HG03575 (cell line): ENCODE results near the gene TMBIM4.

Experiments used
- ATAC-seq: cut with Tn5 transposase; IDR thresholded peaks from one replicate; pipeline ENCODE4 v1.9.1; 2021; ENCODE audit not compliant: unreplicated experiment, insufficient number of reproducible peaks, low FRiP score; ENCODE audit errors: extremely low read depth

Gene TMBIM4

GRCh38 chr12:66149702-66150398 lies 19.9 kb downstream of the TMBIM4 start:
- no peak for ATAC-seq

DNA sequence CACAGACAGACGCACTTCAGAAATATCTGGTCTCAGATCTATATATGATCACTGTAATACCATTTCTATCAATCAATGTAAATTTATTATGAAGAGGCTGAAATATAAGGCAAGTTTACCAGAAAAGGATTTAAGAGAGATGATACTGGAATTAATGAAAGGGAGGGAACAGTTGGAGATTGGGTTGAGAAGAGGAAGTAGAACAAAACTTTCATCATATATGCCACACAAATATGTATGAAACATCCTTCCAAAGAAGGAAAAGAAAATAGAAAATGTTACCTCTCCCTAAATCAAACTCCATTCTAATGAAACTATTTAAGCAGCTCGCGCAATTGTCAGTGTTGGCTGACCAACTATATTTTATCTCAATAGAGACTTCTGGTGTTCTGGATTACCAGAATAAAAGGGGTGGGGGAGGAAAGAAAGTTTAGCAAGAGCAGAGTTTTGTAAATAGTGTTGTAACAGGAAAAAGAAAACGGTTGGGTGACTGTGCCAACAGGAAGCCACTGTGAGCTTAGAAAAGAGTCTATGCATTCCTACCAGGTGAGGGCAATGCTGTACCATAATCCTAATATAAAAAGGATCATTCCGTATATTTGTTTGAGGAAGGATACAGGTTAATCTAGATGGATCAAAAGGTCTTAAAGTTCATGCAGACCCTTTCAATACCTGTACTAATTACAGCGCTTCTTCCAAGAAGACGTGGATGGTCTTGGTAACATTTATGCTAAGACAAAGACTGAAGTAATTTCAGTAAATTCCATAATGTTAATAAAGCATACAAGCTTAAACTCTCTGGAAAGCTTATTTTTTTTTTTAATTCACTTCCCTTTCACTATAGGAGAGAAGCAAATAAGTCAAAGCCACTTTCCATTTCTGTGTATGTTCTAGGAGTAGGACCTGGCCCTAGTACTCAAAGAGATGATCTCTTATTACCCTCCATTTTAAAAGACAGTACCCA lies 24.7 kb downstream of the TMBIM4 start:
- ATAC-seq, result no peak

DNA sequence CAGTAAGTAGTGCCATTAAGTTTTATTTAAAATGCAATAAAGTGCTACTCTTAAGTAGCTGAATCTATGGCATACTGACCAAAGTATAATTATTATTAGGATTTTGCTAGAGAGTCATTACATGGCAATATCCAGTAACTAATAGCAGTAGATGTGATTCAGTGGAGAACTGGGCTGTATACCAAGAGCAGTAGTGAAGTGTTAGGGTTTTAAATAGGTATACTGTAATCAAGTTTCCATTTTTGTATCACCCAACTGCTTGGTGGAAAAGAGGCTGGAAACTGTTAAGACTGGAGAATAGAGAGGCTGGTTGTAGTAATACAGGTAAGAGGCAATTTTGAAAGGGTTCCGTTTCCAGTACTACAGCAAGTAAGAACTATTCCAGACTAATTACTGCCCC lies 25.9 kb downstream of the TMBIM4 start:
- no peak for ATAC-seq

DNA sequence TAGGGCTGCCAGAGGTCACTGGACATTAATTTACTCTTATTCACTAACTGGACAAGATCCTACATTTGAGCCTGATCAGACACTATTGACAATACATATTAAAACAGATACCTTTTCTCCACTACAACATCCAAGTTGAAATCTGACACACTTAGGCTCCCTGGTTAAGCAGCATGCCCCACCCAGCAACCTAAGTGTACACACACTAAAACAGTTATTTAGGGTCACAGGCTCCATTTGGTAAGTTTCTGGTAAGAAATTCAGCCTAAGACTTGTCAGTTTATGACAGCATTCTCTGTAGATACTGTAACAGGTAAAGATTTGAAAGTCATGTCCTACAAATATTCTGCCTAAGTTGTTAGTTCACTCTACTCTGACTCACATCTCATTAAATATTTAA lies 27.0 kb downstream of the TMBIM4 start:
- no peak for ATAC-seq

- ATAC-seq, result no peak
Measured at GRCh38 chr12:66141299-66141698, 28.5 kb downstream of the TMBIM4 start.

DNA sequence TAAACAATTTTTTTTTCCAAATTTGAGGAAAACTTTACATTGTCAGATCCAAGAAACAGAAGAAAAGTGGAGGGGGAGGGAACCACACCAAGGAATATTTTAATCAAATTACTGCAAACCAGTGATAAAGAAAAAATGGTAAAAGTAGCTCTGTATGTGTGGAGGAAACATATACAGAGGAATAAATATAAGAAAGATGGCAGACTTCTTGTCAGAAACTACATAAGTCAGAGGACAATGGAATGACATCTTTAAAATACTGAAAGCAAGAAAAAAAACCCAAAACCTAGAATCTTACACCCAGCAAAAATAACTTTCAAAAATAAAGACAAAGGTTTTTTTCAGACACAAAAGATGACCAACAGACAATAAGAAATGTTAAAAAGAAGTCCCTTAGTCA lies 29.1 kb downstream of the TMBIM4 start:
- ATAC-seq, result no peak

GRCh38 chr12:66139328-66139727 lies 30.5 kb downstream of the TMBIM4 start:
- ATAC-seq, result no peak

DNA sequence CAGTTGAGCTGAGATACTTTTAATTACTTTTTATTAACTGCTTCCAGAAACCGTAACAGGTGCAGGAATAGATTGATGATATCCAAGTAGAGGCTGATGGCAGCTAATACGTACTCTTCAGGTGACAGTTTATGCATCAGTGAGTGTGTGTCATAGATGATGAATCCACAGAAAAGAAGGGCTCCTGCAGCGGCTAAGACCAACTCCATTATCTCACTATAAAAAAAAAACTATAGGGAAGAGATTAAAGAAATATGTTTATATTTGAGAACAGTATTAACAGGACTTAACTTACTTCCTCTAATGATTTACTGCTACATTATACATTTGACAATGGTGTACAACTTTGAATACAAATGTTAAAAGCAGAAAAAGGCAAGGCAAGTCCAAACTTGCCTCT lies 31.9 kb downstream of the TMBIM4 start:
- ATAC-seq, result no peak

DNA sequence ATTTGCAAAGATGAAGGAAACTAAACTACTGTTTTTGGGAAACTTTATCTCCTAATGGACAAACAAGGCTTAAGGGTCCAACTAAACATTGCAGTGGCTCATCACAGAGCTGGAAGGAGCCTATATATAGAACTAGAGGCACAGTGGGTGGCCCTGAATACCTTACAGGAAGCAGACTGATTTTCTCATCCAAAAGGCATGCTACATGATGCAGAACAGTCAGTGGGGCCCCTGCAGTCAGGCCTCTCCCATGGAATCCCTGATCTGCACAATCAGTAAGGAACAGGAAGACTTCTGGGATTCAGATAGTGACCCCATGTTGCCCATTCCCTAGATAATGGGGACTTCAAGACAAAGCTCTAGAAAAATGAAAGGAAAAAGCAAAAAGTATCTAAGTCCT lies 37.4 kb downstream of the TMBIM4 start:
- no peak for ATAC-seq

- peak; percentile 4 for ATAC-seq
Measured at GRCh38 chr12:66131067-66131688, 38.6 kb downstream of the TMBIM4 start.

DNA sequence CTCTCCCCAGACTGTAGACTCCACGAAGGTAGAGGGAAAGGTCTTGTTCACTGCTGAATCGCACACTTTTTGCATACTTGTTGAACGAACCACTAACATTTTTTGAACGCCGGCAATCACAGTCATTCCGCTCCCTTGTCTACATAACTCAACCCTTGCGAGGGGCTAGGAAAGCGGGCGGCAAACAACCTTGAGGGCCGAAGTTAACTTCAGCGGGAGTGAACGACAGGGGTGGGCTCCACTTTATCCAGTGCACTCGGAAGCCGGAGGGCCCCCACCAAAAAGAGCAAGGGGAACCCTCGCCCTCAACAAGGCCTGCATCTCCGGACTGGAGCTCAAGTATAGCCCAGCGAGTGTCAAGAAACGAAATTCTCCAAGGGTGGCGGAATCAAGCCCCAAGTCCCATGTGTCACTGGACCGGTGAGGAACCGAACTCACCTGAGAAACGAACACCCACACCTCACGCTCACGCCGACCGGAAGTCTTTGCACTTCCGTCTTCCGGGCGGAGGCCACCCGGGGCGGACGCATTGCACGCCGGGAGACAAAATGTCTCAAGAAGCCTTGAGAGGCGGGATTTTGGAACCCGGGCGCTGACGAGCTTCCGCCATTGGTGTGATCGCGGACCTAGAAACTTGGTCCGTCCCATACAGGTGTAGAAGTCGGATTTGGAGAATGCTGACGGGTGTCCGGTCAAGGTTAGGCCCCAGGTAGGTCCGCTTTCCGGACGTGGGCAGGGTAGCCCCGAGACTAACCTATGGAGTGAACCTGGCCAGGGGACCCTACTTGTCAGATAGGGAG lies 39.3 kb downstream of the TMBIM4 start, which contains the start of gene LLPH:
Gene LLPH, minus strand, starts transcription at position 484 of the 800 bp plus-strand sequence. CDS start 1,644 bp downstream, outside the sequence.
- peak; percentile 69 for ATAC-seq

DNA sequence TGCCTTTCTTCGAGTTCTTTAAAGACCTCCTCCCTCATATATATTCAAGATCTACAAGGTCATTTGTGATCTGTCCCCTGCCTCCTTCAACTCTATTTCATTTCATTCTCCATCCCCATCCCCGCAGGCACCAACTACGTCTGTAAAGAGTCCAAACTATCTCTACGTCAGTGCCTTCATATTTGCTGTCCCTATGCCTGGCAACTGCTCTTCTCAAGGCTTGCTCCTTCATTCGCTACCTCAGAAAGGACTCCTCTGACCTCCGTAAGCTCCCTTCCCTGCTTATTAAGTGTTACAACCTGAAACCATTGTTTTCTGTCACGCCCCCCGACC lies 39.9 kb downstream of the TMBIM4 start:
- ATAC-seq, result no peak

DNA sequence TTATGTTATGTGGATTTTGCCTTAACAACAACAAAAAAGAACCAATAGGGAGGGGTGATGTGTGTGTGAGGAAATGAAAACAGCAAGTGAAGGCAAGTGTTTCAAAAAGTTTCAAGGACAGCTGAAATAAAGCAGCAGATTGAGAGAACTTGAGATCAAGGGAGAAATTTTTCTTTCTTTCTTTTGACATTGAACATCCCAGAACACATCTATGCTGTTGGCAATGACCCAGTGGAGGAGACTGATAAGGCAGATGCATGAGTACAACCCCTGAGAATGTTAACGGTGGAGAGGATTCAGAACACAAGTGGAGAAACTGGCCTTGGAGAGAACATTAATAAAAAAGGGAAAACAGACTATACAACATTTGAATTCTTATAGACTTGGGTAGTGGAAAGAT lies 42.1 kb downstream of the TMBIM4 start:
- no peak for ATAC-seq

- no peak for ATAC-seq
Measured at GRCh38 chr12:66120477-66120876, 49.3 kb downstream of the TMBIM4 start.

DNA sequence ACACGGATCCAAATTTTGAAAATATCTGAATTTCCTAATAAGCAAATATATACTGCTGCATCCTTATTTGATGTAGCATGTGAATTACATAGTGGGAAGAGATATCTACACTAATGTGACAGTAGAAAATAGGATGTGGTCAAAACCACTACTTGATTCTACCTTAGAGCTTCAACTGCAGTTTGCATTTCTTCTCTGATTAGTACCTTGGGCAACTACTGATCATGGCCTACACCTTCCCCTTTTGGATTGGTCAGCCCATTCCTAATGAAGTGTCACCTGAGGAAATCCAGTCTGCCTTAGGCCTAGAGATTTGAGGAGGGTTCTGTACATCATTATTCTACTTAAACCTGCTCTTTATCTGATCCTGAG lies 49.9 kb downstream of the TMBIM4 start:
- no peak for ATAC-seq

- ATAC-seq, result no peak
Measured at GRCh38 chr12:66119229-66119869, 50.4 kb downstream of the TMBIM4 start.

GRCh38 chr12:66118240-66118891 lies 51.4 kb downstream of the TMBIM4 start:
- ATAC-seq, result no peak

GRCh38 chr12:66117242-66117641 lies 52.6 kb downstream of the TMBIM4 start:
- ATAC-seq, result no peak
